ENCODE results near the gene TBX15.

- TF ChIP-seq CREB5 (CRISPR knock-in tag; IDR thresholded peaks at IDR 0.05; ENCODE audit: low read depth) (no peak), RARB (CRISPR knock-in tag; IDR thresholded peaks at IDR 0.05) (no peak), ARNTL (CRISPR knock-in tag; IDR thresholded peaks at IDR 0.05; ENCODE audit: borderline replicate concordance, low read depth) (no peak), PATZ1 (CRISPR knock-in tag; IDR thresholded peaks at IDR 0.05; ENCODE audit: borderline replicate concordance) (no peak), ZC3H10 (CRISPR knock-in tag; IDR thresholded peaks at IDR 0.05) (no peak), ZFP3 (CRISPR knock-in tag; IDR thresholded peaks at IDR 0.05) (no peak), SNAI2 (CRISPR knock-in tag; IDR thresholded peaks at IDR 0.05) (no peak), ZNF70 (CRISPR knock-in tag; IDR thresholded peaks at IDR 0.05) (no peak), ESRRG (CRISPR knock-in tag; IDR thresholded peaks at IDR 0.05) (no peak)
Observed at GRCh38 chr1:119012383-119012782, 24.2 kb upstream of the TBX15 start.
